IMR-90 (cell line): Measurements from ENCODE around the gene GALNT5. TPM values are rescaled to one million over a fixed set of nuclear protein-coding genes. Genes with fewer than 3 reads are reported as not detected.

Experiments
- ATAC-seq: fragments of 200-7000 bp; cut with Tn5 transposase; 2 replicates; pipeline ENCODE4 v1.9.1; 2020; ENCODE audit warnings: low read depth, mild to moderate bottlenecking, moderate library complexity
- BruUV-seq: library from RNA; stranded (reverse); fragments of 400-500 nt; replicated peaks from 2 replicates; lab custom pipeline; 2021; lab: Mats Ljungman, UMichigan
- CTCF ChIA-PET: fragments of 300-600 bp; formaldehyde crosslinking; extraction: SDS; loops from one replicate; lab custom pipeline; 2021; ENCODE audit warnings: antibody characterized with exemption; lab: Yijun Ruan, JAX
- POLR2A ChIA-PET: fragments of 300-600 bp; sonication (Branson Sonifier 250); formaldehyde crosslinking; loops from one replicate; lab custom pipeline; 2022; ENCODE audit warnings: antibody characterized with exemption; ENCODE audit not compliant: unreplicated experiment; lab: Charles Lee
- DNase-seq: peaks from one replicate; pipeline ENCODE4 v3.0.0; 2013
- H2AFZ ChIP-seq: replicated peaks from 2 replicates; pipeline ENCODE3; 2013; ENCODE audit warnings: low read length, mild to moderate bottlenecking; ENCODE audit not compliant: poor library complexity
- H2AK5ac ChIP-seq: 2 replicates; pipeline ENCODE4 v1.6.1; 2013; ENCODE audit warnings: low read depth, low read length, inconsistent platforms
- H2AK9ac ChIP-seq: replicated peaks from 2 replicates; pipeline ENCODE3; 2013; ENCODE audit warnings: mild to moderate bottlenecking, low read depth, low read length, moderate library complexity; ENCODE audit not compliant: poor library complexity
- H2BK120ac ChIP-seq: 2 replicates; pipeline ENCODE4 v1.6.1; 2013; ENCODE audit warnings: low read depth, low read length, inconsistent platforms
- H2BK15ac ChIP-seq: 3 replicates; pipeline ENCODE4 v1.6.1; 2013; ENCODE audit warnings: low read depth, low read length, inconsistent platforms
- H2BK20ac ChIP-seq: 2 replicates; pipeline ENCODE4 v1.6.1; 2013; ENCODE audit warnings: low read depth, mild to moderate bottlenecking, inconsistent platforms, low read length, moderate library complexity
- H2BK5ac ChIP-seq: 2 replicates; pipeline ENCODE4 v1.6.1; 2013; ENCODE audit warnings: mild to moderate bottlenecking, low read depth, low read length, inconsistent platforms; ENCODE audit not compliant: poor library complexity, severe bottlenecking
- H3K14ac ChIP-seq: replicated peaks from 2 replicates; pipeline ENCODE4 v1.6.1; 2013; ENCODE audit warnings: low read depth, low read length, inconsistent platforms
- H3K18ac ChIP-seq: 2 replicates; pipeline ENCODE4 v1.6.1; 2013; ENCODE audit warnings: low read depth, low read length, control low read depth
- H3K23ac ChIP-seq: 2 replicates; pipeline ENCODE4 v1.6.1; 2013; ENCODE audit warnings: low read depth, low read length, inconsistent platforms
- H3K27ac ChIP-seq: 2 replicates; pipeline ENCODE4 v1.5.1; 2013; ENCODE audit warnings: mild to moderate bottlenecking, control low read depth, low read length; ENCODE audit not compliant: insufficient read depth
- H3K27me3 ChIP-seq: 2 replicates; pipeline ENCODE4 v1.6.1; 2013; ENCODE audit warnings: low read length; ENCODE audit not compliant: control insufficient read depth, insufficient read depth
- H3K36me3 ChIP-seq: 2 replicates; pipeline ENCODE4 v1.6.1; 2013; ENCODE audit warnings: low read length, mixed read lengths; ENCODE audit not compliant: control insufficient read depth, insufficient read depth
- H3K4ac ChIP-seq: 2 replicates; pipeline ENCODE4 v1.6.1; 2013; ENCODE audit warnings: low read depth, low read length, inconsistent platforms
- H3K4me1 ChIP-seq: 2 replicates; pipeline ENCODE4 v1.6.1; 2013; ENCODE audit warnings: low read length, mixed read lengths; ENCODE audit not compliant: control insufficient read depth, insufficient read depth
- H3K4me2 ChIP-seq: 2 replicates; pipeline ENCODE4 v1.6.1; 2013; ENCODE audit warnings: low read depth, mild to moderate bottlenecking, control low read depth, low read length, moderate library complexity
- H3K4me3 ChIP-seq: 2 replicates; pipeline ENCODE4 v1.5.1; 2013; ENCODE audit warnings: low read depth, mild to moderate bottlenecking, control low read depth, low read length, moderate library complexity; ENCODE audit not compliant: insufficient read depth
- H3K56ac ChIP-seq: 2 replicates; pipeline ENCODE4 v1.6.1; 2013; ENCODE audit warnings: low read length, inconsistent platforms; ENCODE audit not compliant: insufficient read depth; ENCODE audit errors: extremely low read depth
- H3K79me1 ChIP-seq, 2 experiments: 2 replicates each; pipeline ENCODE4 v1.6.1; 2013; ENCODE audit warnings: low read length in 2 of 2, inconsistent platforms in 1 of 2, low read depth in 1 of 2
- H3K9ac ChIP-seq: 2 replicates; pipeline ENCODE4 v1.6.1; 2013; ENCODE audit warnings: low read depth, low read length, control low read depth
- H3K9me1 ChIP-seq: 2 replicates; pipeline ENCODE4 v1.6.1; 2013; ENCODE audit warnings: low read length, inconsistent platforms; ENCODE audit not compliant: insufficient read depth
- H3K9me3 ChIP-seq: 2 replicates; pipeline ENCODE4 v1.6.1; 2013; ENCODE audit warnings: low read length; ENCODE audit not compliant: control insufficient read depth, insufficient read depth
- H4K20me1 ChIP-seq: 2 replicates; pipeline ENCODE4 v1.6.1; 2013; ENCODE audit warnings: low read length, inconsistent platforms; ENCODE audit not compliant: insufficient read depth
- H4K5ac ChIP-seq: 2 replicates; pipeline ENCODE4 v1.6.1; 2013; ENCODE audit warnings: mild to moderate bottlenecking, low read depth, low read length, control low read depth
- H4K8ac ChIP-seq, 2 experiments: 2 replicates each; pipeline ENCODE4 v1.6.1; 2013; ENCODE audit warnings: low read depth in 2 of 2, low read length in 2 of 2, control low read depth in 1 of 2, inconsistent platforms in 1 of 2
- H4K91ac ChIP-seq: 2 replicates; pipeline ENCODE4 v1.6.1; 2013; ENCODE audit warnings: low read depth, low read length, inconsistent platforms; ENCODE audit not compliant: insufficient read depth
- FOS ChIP-seq: fragments of 150-350 bp; IDR thresholded peaks from 2 replicates; pipeline ENCODE4 v1.6.1; 2016; ENCODE audit warnings: low read depth, low read length
- WGBS, 2 experiments: methylation state at CpG; one replicate each; pipeline versions ENCODE4 v1.1.5 to v1.1.7; 2013; ENCODE audit warnings: missing lambda C conversion rate in 2 of 2; ENCODE audit not compliant: insufficient read length in 1 of 2; ENCODE audit errors: extremely low coverage in 2 of 2; 5-methylcytosine and 5-hydroxymethylcytosine counted together
- dilution Hi-C: fragments of 300-500 bp; cut with HindIII; formaldehyde crosslinking; loops from one replicate; pipeline ENCODE4 v1.14.3; 2018; ENCODE audit warnings: low sequenced_read_pairs; ENCODE audit not compliant: unreplicated experiment
- in situ Hi-C: fragments of 300-500 bp; cut with MboI; formaldehyde crosslinking; loops from 3 replicates; pipeline ENCODE4 v1.14.3; 2019; ENCODE audit warnings: low sequenced_read_pairs, inconsistent platforms, mixed read lengths
- intact Hi-C: fragments of 100-400 bp; cut with micrococcal nuclease; formaldehyde crosslinking; loops from 2 replicates; pipeline ENCODE4 v1.10.0; 2022
- polyA plus RNA-seq, 3 experiments: library from polyadenylated mRNA; depleted of rRNA; stranded (reverse); fragments of >200 nt; gene quantifications; 2 replicates each; pipeline ENCODE4 v1.2.3, GENCODE V29; 2012; ENCODE audit warnings: low replicate concordance in 1 of 3
- total RNA-seq: library from RNA; depleted of rRNA; stranded (reverse); fragments of >200 nt; gene quantifications from 2 replicates; pipeline ENCODE4 v1.2.3, GENCODE V29; 2012

The GALNT5 gene
- total and polyA plus RNA-seq, 2 of the 4 experiments (the other 2 are of a cell fraction) = 36.3 to 63.3 TPM

GRCh38 chr2:157318884-157319283, 61.4 kb downstream of the GALNT5 start:
- no peak overlapping the region for H3K4me3 ChIP-seq
- no peak for TF ChIP-seq FOS
- H3K27me3 ChIP-seq = no peaks in the 10 kb centered on the region
- no peak overlapping the region for H3K56ac ChIP-seq
- H3K4me1 ChIP-seq = no peaks in the 10 kb centered on the region
- H2BK15ac ChIP-seq = no peak overlapping the region
- in situ Hi-C loops = no loop called here
- WGBS, 2 experiments = 100% methylated on average over 1 of the region's 2 CpGs; no CpG with 5 or more reads in 1 of the 2 experiments
- H2BK5ac ChIP-seq = no peak overlapping the region
- no peak overlapping the region for H3K27ac ChIP-seq
- BruUV-seq = no TSS peak
- H3K9me3 ChIP-seq = no peaks in the 10 kb centered on the region
- no peak overlapping the region for H3K9ac ChIP-seq
- DNase-seq (no peak), ATAC-seq (no peak)
- no peak overlapping the region for H2AK5ac ChIP-seq
- H4K5ac ChIP-seq = no peak overlapping the region
- H2AFZ ChIP-seq = no peak overlapping the region
- H3K18ac ChIP-seq = no peak overlapping the region
- H4K8ac ChIP-seq = no peak overlapping the region
- H4K20me1 ChIP-seq = no peaks in the 10 kb centered on the region
- H2BK20ac ChIP-seq = no peak overlapping the region
- H3K9me1 ChIP-seq = no peaks in the 10 kb centered on the region
- no peaks in the 10 kb centered on the region for H3K36me3 ChIP-seq
- ChIA-PET POLR2A (no interaction called here), CTCF (interaction anchor here (1.3 kb wide), 2 partner anchors 9 to 14 kb away, joined by 3 to 7 read pairs; no protein-coding TSS in a partner anchor)
- dilution Hi-C loops = no loop called here
- no peak overlapping the region for H3K4ac ChIP-seq
- intact Hi-C loops = no loop called here
- no peak overlapping the region for H2BK120ac ChIP-seq
- no peak overlapping the region for H3K23ac ChIP-seq
- H2AK9ac ChIP-seq = no peak overlapping the region
- H3K4me2 ChIP-seq = no peak overlapping the region
- no peaks in the 10 kb centered on the region for H3K79me1 ChIP-seq
- H3K14ac ChIP-seq = no peak overlapping the region
- H4K91ac ChIP-seq = no peak overlapping the region
